ENCODE data around the gene OLA1.

Gene OLA1

DNA sequence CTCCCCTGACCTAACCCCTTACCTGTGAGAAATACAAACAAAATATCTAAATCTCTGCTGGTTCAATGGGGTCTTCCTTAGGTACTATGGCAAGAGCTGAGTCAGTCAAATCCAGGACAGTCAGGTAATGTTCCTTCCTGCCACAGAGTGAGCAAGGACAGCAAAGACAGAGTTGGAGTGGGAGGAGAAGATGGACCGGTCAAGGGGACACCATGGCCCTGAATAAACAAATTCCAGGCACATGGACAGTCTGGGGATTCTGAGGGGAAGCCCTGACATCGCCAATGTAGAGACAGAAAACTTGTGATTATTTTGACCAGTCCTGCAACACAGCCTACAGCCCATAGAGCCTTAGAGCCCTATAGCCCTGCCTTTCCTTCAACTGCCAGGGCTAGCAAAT is 42.8 kb downstream of the OLA1 start:
- Histone ChIP-seq H3K4me3 (ENCODE audit: low read depth, low read length) (no peak overlapping the region), H3K9me3 (ENCODE audit: control insufficient read depth, insufficient read depth, low read length) (no peaks in the 10 kb centered on the region), H3K9ac (ENCODE audit: low read depth, low read length) (no peak overlapping the region), H3K27ac (ENCODE audit: low read depth, low read length) (no peak overlapping the region), H3K36me3 (ENCODE audit: control insufficient read depth, insufficient read depth, low read length) (no peaks in the 10 kb centered on the region), H3K4me1 (ENCODE audit: control insufficient read depth, insufficient read depth, low read length) (peaks cover 4% of the 10 kb centered on the region), H3K27me3 (ENCODE audit: control insufficient read depth, insufficient read depth, low read length) (no peaks in the 10 kb centered on the region)

DNA sequence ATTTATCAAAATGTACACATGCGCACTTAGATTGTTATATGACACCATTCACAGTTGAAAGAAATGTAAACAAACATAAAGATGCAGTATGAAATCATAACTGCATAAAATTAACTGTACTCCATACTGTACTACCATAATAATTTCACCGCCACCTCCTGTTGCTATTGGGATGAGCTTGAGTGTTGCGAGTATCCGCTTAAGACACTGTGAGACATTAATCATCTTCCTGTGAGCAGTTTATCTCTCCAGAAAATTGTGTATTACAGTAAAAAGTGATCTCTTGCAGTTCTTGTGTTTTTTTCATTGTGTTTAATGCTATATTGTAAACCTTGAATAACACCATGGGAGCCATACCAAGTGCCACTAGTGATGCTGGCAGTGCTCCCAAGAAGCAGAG is 46.1 kb downstream of the OLA1 start:
- no peak overlapping the region for H3K27ac ChIP-seq (ENCODE audit: low read depth, low read length)
- peaks cover 32% of the 10 kb centered on the region for H3K4me1 ChIP-seq (ENCODE audit: control insufficient read depth, insufficient read depth, low read length)
- no peak overlapping the region for H3K9ac ChIP-seq (ENCODE audit: low read depth, low read length)
- H3K9me3 ChIP-seq (ENCODE audit: control insufficient read depth, insufficient read depth, low read length) = no peaks in the 10 kb centered on the region
- H3K4me3 ChIP-seq (ENCODE audit: low read depth, low read length) = no peak overlapping the region
- H3K36me3 ChIP-seq (ENCODE audit: control insufficient read depth, insufficient read depth, low read length) = no peaks in the 10 kb centered on the region
- H3K27me3 ChIP-seq (ENCODE audit: control insufficient read depth, insufficient read depth, low read length) = no peaks in the 10 kb centered on the region

DNA sequence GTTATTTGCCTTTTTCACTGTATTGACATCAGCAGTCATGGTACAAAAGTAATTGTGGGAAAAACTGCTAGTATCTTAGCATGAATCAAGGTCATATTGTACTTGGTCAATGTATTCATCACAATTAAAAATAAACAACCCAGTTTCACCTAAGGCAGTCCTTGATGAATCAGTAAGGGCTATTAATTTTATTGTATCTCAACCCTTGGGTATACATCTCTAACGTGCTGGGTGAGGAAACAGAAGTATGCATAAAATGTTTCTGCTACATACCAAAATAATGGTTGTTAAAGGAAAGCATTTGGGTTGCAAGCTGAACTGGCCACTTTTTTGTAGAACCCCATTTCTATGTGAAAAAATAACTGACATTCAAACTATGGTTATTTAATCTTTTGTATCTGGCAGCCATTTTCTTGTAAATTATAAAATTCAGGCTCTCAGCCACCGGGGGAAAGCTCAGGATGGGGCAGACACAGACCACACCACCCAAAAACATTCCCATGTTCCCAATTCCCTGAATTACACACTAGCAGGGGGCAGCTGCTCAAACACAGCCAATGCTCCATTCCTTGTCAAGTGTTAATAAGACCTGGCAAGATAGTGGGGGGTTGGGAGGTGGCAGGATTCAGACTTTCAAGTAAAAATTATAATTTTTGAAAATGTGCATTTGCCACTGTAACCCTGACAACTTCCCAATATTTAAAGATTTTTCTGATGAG is 49.3 kb downstream of the OLA1 start:
- Histone ChIP-seq H3K27ac (ENCODE audit: low read depth, low read length) (peak overlapping the region; percentile 32), H3K4me1 (ENCODE audit: control insufficient read depth, insufficient read depth, low read length) (peaks cover 40% of the 10 kb centered on the region), H3K4me3 (ENCODE audit: low read depth, low read length) (no peak overlapping the region; the same call in 1 of the 2 replicates), H3K36me3 (ENCODE audit: control insufficient read depth, insufficient read depth, low read length) (no peaks in the 10 kb centered on the region), H3K9ac (ENCODE audit: low read depth, low read length) (no peak overlapping the region), H3K9me3 (ENCODE audit: control insufficient read depth, insufficient read depth, low read length) (no peaks in the 10 kb centered on the region), H3K27me3 (ENCODE audit: control insufficient read depth, insufficient read depth, low read length) (no peaks in the 10 kb centered on the region)

DNA sequence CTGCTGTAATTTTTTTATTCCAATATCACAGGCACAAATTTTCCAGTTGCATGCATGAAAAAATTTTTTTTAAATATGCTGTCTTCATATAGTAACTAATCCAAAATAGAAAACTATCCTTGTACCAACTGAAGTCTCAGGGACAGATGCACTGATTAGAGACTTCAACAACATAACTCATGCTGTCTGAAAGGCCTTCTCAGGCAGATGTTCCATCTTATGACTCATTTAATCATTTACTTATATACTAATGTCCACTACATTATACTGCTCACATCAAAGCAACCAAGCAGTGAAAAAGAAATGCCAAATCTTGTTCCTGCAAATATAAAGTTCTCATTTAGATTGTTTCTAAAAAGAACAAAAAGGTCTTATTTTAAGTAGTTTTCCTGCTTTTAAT is 53.1 kb downstream of the OLA1 start:
- Histone ChIP-seq H3K9ac (ENCODE audit: low read depth, low read length) (no peak overlapping the region), H3K36me3 (ENCODE audit: control insufficient read depth, insufficient read depth, low read length) (no peaks in the 10 kb centered on the region), H3K4me3 (ENCODE audit: low read depth, low read length) (no peak overlapping the region), H3K27ac (ENCODE audit: low read depth, low read length) (no peak overlapping the region), H3K9me3 (ENCODE audit: control insufficient read depth, insufficient read depth, low read length) (no peaks in the 10 kb centered on the region), H3K27me3 (ENCODE audit: control insufficient read depth, insufficient read depth, low read length) (no peaks in the 10 kb centered on the region), H3K4me1 (ENCODE audit: control insufficient read depth, insufficient read depth, low read length) (peaks cover 34% of the 10 kb centered on the region)

DNA sequence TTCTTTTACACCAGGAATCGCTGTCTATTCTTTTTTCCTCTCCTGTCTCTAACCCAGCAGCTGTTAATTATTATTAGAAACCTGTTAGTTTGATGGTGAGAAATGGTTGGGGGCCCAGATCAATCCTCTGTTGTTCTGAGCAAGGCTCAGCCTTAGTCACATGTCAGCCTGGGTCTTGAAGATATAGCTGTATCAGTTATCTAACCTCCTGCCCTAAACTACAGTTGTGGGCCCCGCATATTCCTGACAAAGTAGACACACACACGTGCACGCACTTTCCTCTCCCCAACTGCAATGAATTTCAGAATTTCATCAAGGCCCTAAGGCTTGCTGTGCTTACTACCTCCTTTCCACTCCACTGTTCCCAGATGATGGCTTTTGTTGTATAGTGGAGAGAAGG is 54.6 kb downstream of the OLA1 start:
- no peak overlapping the region for H3K27ac ChIP-seq (ENCODE audit: low read depth, low read length)
- no peak overlapping the region for H3K9ac ChIP-seq (ENCODE audit: low read depth, low read length)
- H3K9me3 ChIP-seq (ENCODE audit: control insufficient read depth, insufficient read depth, low read length) = no peaks in the 10 kb centered on the region
- no peaks in the 10 kb centered on the region for H3K27me3 ChIP-seq (ENCODE audit: control insufficient read depth, insufficient read depth, low read length)
- H3K4me1 ChIP-seq (ENCODE audit: control insufficient read depth, insufficient read depth, low read length) = peaks cover 18% of the 10 kb centered on the region
- no peak overlapping the region for H3K4me3 ChIP-seq (ENCODE audit: low read depth, low read length)
- no peaks in the 10 kb centered on the region for H3K36me3 ChIP-seq (ENCODE audit: control insufficient read depth, insufficient read depth, low read length)

DNA sequence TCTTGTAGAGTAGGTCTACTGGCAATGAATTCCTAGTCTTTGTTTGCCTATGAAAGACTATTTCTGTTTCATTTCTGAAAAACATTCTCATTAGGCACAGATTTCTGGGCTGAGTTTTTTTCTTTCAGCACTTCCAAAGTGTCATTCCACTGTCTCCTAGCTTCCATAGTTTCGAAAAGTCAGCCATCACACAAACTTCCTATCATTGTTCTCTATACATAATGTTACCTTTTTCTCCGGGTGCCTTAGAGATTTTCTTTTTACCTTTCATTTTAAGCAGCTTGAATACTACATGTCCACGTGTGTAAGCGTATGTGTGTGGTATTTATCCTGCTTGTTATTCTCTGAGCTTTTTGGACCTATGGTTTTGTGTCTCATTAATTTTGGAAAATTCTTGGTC is 55.7 kb downstream of the OLA1 start:
- Histone ChIP-seq H3K4me3 (ENCODE audit: low read depth, low read length) (no peak overlapping the region), H3K9ac (ENCODE audit: low read depth, low read length) (no peak overlapping the region), H3K4me1 (ENCODE audit: control insufficient read depth, insufficient read depth, low read length) (peaks cover 12% of the 10 kb centered on the region; the same call in 1 of the 2 replicates), H3K9me3 (ENCODE audit: control insufficient read depth, insufficient read depth, low read length) (no peaks in the 10 kb centered on the region), H3K36me3 (ENCODE audit: control insufficient read depth, insufficient read depth, low read length) (no peaks in the 10 kb centered on the region), H3K27me3 (ENCODE audit: control insufficient read depth, insufficient read depth, low read length) (no peaks in the 10 kb centered on the region), H3K27ac (ENCODE audit: low read depth, low read length) (no peak overlapping the region)

DNA sequence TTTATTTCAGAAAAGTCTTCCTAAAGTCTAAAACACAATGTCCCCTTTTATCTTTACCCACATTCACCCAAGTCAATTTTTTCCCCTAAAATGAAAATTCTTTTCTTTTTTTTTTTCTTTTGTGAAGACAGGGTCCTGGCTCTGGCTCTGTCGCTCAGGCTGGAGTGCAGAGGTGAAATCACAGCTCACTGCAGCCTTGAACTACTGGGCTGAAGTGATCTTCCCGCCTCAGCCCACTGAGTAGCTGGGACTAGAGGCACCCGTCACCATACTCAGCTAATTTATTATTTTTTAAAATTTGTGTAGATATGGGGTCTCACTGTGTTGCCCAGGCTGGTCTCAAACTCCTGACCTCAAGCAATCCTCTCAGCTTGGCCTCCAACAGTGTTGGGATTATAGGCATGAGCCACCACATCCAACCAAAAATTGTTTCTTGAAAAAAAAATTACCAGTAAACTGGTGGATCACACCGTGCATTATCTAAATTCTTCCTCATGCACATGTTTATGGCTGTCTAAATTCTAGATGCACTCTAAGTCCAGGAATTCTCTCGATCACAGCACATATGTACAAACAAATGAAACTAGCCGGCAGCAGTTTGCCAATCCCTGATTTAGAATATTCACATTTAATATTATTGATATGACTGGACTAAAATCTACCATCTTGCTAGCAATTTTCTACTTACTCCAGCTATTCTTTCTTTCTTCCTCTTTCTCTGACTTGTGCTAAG is 56.8 kb downstream of the OLA1 start:
- Histone ChIP-seq H3K27me3 (ENCODE audit: control insufficient read depth, insufficient read depth, low read length) (no peaks in the 10 kb centered on the region), H3K9me3 (ENCODE audit: control insufficient read depth, insufficient read depth, low read length) (no peaks in the 10 kb centered on the region), H3K36me3 (ENCODE audit: control insufficient read depth, insufficient read depth, low read length) (no peaks in the 10 kb centered on the region)

DNA sequence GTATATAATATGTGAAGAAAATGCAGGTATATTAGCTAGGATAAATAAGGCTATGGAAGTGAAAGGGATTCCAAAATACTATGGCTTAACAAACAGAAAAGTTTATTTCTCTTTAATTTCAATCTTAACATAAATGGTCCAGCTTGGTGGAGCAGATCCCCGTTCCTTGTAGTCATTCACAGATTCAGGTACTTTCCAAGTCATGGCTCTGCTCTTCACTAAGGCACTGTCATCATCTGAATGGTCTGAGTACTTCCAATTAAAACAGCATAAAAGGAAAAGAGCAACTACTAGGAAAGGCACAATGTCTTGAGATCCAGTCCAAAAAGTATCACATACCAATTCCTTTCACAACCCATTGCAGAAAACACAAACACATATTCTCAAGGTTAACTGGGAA is 63.4 kb downstream of the OLA1 start:
- Histone ChIP-seq H3K27ac (ENCODE audit: low read depth, low read length) (no peak overlapping the region), H3K4me3 (ENCODE audit: low read depth, low read length) (no peak overlapping the region), H3K9me3 (ENCODE audit: control insufficient read depth, insufficient read depth, low read length) (no peaks in the 10 kb centered on the region), H3K4me1 (ENCODE audit: control insufficient read depth, insufficient read depth, low read length) (0 out of 2 replicates have a peak, but pooled peaks cover 2% of the 10 kb centered on the region), H3K36me3 (ENCODE audit: control insufficient read depth, insufficient read depth, low read length) (no peaks in the 10 kb centered on the region), H3K9ac (ENCODE audit: low read depth, low read length) (no peak overlapping the region), H3K27me3 (ENCODE audit: control insufficient read depth, insufficient read depth, low read length) (no peaks in the 10 kb centered on the region)

More for the DNA sequence above, 56.8 kb downstream of the OLA1 start:
- no peak overlapping the region for H3K27ac ChIP-seq (ENCODE audit: low read depth, low read length)
- H3K4me1 ChIP-seq (ENCODE audit: control insufficient read depth, insufficient read depth, low read length) = peaks cover 2% of the 10 kb centered on the region; the same call in 1 of the 2 replicates
- no peak overlapping the region for H3K9ac ChIP-seq (ENCODE audit: low read depth, low read length)
- no peak overlapping the region for H3K4me3 ChIP-seq (ENCODE audit: low read depth, low read length)

DNA sequence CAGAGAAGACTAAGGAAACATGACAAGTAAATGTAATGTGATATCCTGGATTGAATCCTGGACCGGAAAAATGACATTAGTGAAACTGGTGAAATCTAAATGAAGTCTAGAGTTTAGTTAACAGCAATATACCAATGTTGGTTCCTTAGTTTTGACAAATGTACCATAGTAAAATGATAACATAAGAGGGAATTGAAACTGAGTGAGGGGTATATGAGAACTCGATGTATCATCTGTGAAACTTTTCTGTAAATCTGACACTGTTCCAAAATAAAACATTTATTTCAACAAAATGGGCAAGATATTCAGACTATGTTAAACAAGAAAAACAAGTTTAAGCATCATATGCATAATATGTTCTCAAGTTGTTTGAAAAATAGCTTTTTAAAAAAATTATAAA is 63.8 kb downstream of the OLA1 start:
- no peaks in the 10 kb centered on the region for H3K27me3 ChIP-seq (ENCODE audit: control insufficient read depth, insufficient read depth, low read length)
- no peaks in the 10 kb centered on the region for H3K36me3 ChIP-seq (ENCODE audit: control insufficient read depth, insufficient read depth, low read length)
- H3K4me3 ChIP-seq (ENCODE audit: low read depth, low read length) = no peak overlapping the region
- H3K4me1 ChIP-seq (ENCODE audit: control insufficient read depth, insufficient read depth, low read length) = 0 out of 2 replicates have a peak, but pooled peaks cover 2% of the 10 kb centered on the region
- no peak overlapping the region for H3K9ac ChIP-seq (ENCODE audit: low read depth, low read length)
- no peak overlapping the region for H3K27ac ChIP-seq (ENCODE audit: low read depth, low read length)
- H3K9me3 ChIP-seq (ENCODE audit: control insufficient read depth, insufficient read depth, low read length) = no peaks in the 10 kb centered on the region

DNA sequence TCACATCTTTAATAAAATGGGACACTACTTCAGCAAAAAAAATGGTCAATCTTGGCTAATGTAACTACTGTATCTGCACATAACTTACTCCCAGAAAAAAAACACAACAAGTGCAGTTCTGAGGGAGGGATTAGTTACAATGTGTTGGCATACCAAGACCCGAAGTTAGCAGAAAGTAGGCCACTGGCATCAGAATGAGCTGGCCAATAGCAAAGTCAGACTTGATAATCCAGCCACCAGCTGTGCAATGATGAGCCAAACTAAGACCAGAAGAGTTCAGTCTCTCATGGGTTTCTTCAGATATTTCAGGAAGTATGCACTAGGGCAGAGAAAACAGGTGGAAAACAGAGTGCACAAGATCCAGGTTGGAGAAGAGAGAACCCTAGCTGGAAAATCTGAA is 65.3 kb downstream of the OLA1 start:
- H3K27ac ChIP-seq (ENCODE audit: low read depth, low read length) = no peak overlapping the region
- no peaks in the 10 kb centered on the region for H3K36me3 ChIP-seq (ENCODE audit: control insufficient read depth, insufficient read depth, low read length)

DNA sequence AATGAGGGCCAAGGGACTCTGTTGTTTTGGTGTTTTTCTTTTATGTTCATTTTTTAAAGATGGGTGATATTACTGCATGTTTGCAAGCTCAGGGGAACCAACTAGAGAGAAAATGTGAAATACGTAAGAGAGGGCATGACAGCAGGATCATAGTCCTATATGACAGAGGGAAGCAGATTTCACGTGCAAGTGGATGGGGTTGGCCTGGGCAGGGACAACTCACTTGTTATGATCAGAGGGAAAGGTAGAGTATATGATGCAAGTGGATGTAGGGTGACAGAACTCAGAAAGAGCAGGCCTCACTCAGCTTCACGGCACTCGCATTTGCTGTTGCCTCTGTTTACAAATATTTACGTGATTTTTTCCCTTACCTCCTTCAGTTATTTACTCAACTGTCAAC is 67.0 kb downstream of the OLA1 start:
- Histone ChIP-seq H3K27me3 (ENCODE audit: control insufficient read depth, insufficient read depth, low read length) (no peaks in the 10 kb centered on the region), H3K9ac (ENCODE audit: low read depth, low read length) (no peak overlapping the region), H3K27ac (ENCODE audit: low read depth, low read length) (no peak overlapping the region), H3K9me3 (ENCODE audit: control insufficient read depth, insufficient read depth, low read length) (no peaks in the 10 kb centered on the region), H3K4me3 (ENCODE audit: low read depth, low read length) (no peak overlapping the region), H3K4me1 (ENCODE audit: control insufficient read depth, insufficient read depth, low read length) (0 out of 2 replicates have a peak, but pooled peaks cover 10% of the 10 kb centered on the region), H3K36me3 (ENCODE audit: control insufficient read depth, insufficient read depth, low read length) (no peaks in the 10 kb centered on the region)

More for the DNA sequence above, 65.3 kb downstream of the OLA1 start:
- Histone ChIP-seq H3K4me3 (ENCODE audit: low read depth, low read length) (no peak overlapping the region), H3K9me3 (ENCODE audit: control insufficient read depth, insufficient read depth, low read length) (no peaks in the 10 kb centered on the region), H3K9ac (ENCODE audit: low read depth, low read length) (no peak overlapping the region), H3K4me1 (ENCODE audit: control insufficient read depth, insufficient read depth, low read length) (0 out of 2 replicates have a peak, but pooled peaks cover 2% of the 10 kb centered on the region), H3K27me3 (ENCODE audit: control insufficient read depth, insufficient read depth, low read length) (no peaks in the 10 kb centered on the region)

Measured in HUES48 (cell line).